NCI-H1105 (cell line): ENCODE measurements around the gene LAMC2.
"Not testable (repeated sequence)": the region's sequence is repeated elsewhere in the genome, so short reads cannot be mapped to it uniquely, and the experiment has no call there.

Source experiments
- DNase-seq: peaks from one replicate; lab custom pipeline; 2025; lab: John Stamatoyannopoulos, UW

The LAMC2 gene

GRCh38 chr1:183238071-183238470 is 52.0 kb downstream of the LAMC2 start:
- DNase-seq, result no peak

GRCh38 chr1:183239220-183239742 is 53.2 kb downstream of the LAMC2 start:
- DNase-seq, result no peak

GRCh38 chr1:183239793-183240525 is 53.9 kb downstream of the LAMC2 start:
- DNase-seq, result no peak

- no peak for DNase-seq
These were observed 54.4 kb downstream of the LAMC2 start for GRCh38 chr1:183240526-183240825.

GRCh38 chr1:183240853-183241252 is 54.8 kb downstream of the LAMC2 start:
- DNase-seq, result not testable (repeated sequence)

- no peak for DNase-seq
These were observed 55.4 kb downstream of the LAMC2 start for GRCh38 chr1:183241471-183241870.

- DNase-seq, result no peak
These were observed 56.5 kb downstream of the LAMC2 start for GRCh38 chr1:183242556-183242955.

GRCh38 chr1:183243161-183244050 is 57.3 kb downstream of the LAMC2 start:
- no peak for DNase-seq

GRCh38 chr1:183244466-183244865 is 58.4 kb downstream of the LAMC2 start:
- DNase-seq, result no peak

- DNase-seq, result no peak
These were observed 59.3 kb downstream of the LAMC2 start for GRCh38 chr1:183245357-183245756.

GRCh38 chr1:183246436-183246835 is 60.4 kb downstream of the LAMC2 start:
- no peak for DNase-seq

GRCh38 chr1:183247066-183247465 is 61.0 kb downstream of the LAMC2 start:
- no peak for DNase-seq

GRCh38 chr1:183247484-183247883 is 61.4 kb downstream of the LAMC2 start:
- DNase-seq, result no peak

- no peak for DNase-seq
These were observed 61.9 kb downstream of the LAMC2 start for GRCh38 chr1:183247931-183248330.

- no peak for DNase-seq
These were observed 63.1 kb downstream of the LAMC2 start for GRCh38 chr1:183248989-183249691.

GRCh38 chr1:183249941-183250452 is 63.9 kb downstream of the LAMC2 start:
- DNase-seq, result no peak

- no peak for DNase-seq
These were observed 65.3 kb downstream of the LAMC2 start for GRCh38 chr1:183251101-183251958.

GRCh38 chr1:183251959-183252450 is 65.9 kb downstream of the LAMC2 start:
- DNase-seq, result no peak

GRCh38 chr1:183255073-183255472 is 69.0 kb downstream of the LAMC2 start:
- no peak for DNase-seq

GRCh38 chr1:183259924-183260323 is 73.9 kb downstream of the LAMC2 start:
- no peak for DNase-seq

- DNase-seq, result no peak
These were observed 76.7 kb downstream of the LAMC2 start for GRCh38 chr1:183262628-183263200.
